CD14-positive monocyte (primary cell): ENCODE results near the gene P4HB. TPM values are rescaled to one million over a fixed set of nuclear protein-coding genes. Genes with fewer than 3 reads are reported as not detected.
A peak's percentile ranks its signal among the peaks of the same experiment; 100 is the strongest.

Experiments used
- DNase-seq, 3 donors: peaks; one replicate each; pipeline ENCODE4 v3.0.0-alpha.2; 2011 to 2022
- H2AFZ ChIP-seq: 2 replicates; pipeline ENCODE4 v1.6.0; 2012; ENCODE audit warnings: mild to moderate bottlenecking, low read depth, low read length, inconsistent platforms; ENCODE audit not compliant: insufficient read depth, poor library complexity, severe bottlenecking
- H3K27ac ChIP-seq, 2 donors: 1 replicate in 1 of 2; 2 replicates in 1 of 2; pipeline ENCODE4 v1.5.1; 2012 to 2013; ENCODE audit warnings: low read length in 2 of 2, control low read depth in 1 of 2, inconsistent platforms in 1 of 2, low read depth in 1 of 2, mild to moderate bottlenecking in 1 of 2
- H3K27me3 ChIP-seq, 2 donors: one replicate each; pipeline versions ENCODE4 v1.6.0 to v1.6.1; 2011 to 2013; ENCODE audit warnings: low read length in 2 of 2; ENCODE audit not compliant: control insufficient read depth in 2 of 2, insufficient read depth in 2 of 2
- H3K36me3 ChIP-seq, 2 donors: replicated peaks in 1 of 2; 1 replicate in 1 of 2; 2 replicates in 1 of 2; pipeline versions ENCODE4 v1.5.1 to v1.6.1; 2012 to 2013; ENCODE audit warnings: low read length in 2 of 2, control low read depth in 1 of 2, inconsistent platforms in 1 of 2, mild to moderate bottlenecking in 1 of 2; ENCODE audit not compliant: insufficient read depth in 2 of 2, control insufficient read depth in 1 of 2
- H3K4me1 ChIP-seq, 2 donors: 1 replicate in 1 of 2; 2 replicates in 1 of 2; pipeline versions ENCODE4 v1.5.1 to v1.6.1; 2012 to 2013; ENCODE audit warnings: low read length in 2 of 2, control low read depth in 1 of 2, inconsistent platforms in 1 of 2, mild to moderate bottlenecking in 1 of 2, moderate library complexity in 1 of 2; ENCODE audit not compliant: insufficient read depth in 2 of 2, control insufficient read depth in 1 of 2
- H3K4me2 ChIP-seq: replicated peaks from 2 replicates; pipeline ENCODE3; 2012; ENCODE audit warnings: low read length, moderate library complexity, mild to moderate bottlenecking; ENCODE audit not compliant: poor library complexity, severe bottlenecking; ENCODE audit errors: extremely low read depth
- H3K4me3 ChIP-seq, 3 experiments: fragments of 200-600 bp in 1 of 3; sonication (generic) in 1 of 3; replicated peaks in 1 of 3; 1 replicate in 2 of 3; 2 replicates in 1 of 3; pipeline ENCODE4 v1.5.1; 2011 to 2013; ENCODE audit warnings: low read length in 3 of 3, mild to moderate bottlenecking in 3 of 3, control low read depth in 2 of 3, low read depth in 2 of 3, inconsistent platforms in 1 of 3, moderate library complexity in 1 of 3
- H3K79me2 ChIP-seq: 2 replicates; pipeline ENCODE4 v1.6.0; 2012; ENCODE audit warnings: mild to moderate bottlenecking, control low read depth, inconsistent platforms, low read length, moderate library complexity; ENCODE audit not compliant: insufficient read depth
- H3K9ac ChIP-seq: 2 replicates; pipeline ENCODE4 v1.6.0; 2017; ENCODE audit warnings: low read length, mild to moderate bottlenecking; ENCODE audit not compliant: insufficient read depth, poor library complexity, severe bottlenecking
- H3K9me3 ChIP-seq, 2 donors: replicated peaks in 1 of 2; 1 replicate in 1 of 2; 2 replicates in 1 of 2; pipeline versions ENCODE4 v1.5.1 to v1.6.1; 2012 to 2013; ENCODE audit warnings: low read length in 2 of 2, control low read depth in 1 of 2; ENCODE audit not compliant: control insufficient read depth in 1 of 2, insufficient read depth in 1 of 2
- H4K20me1 ChIP-seq: 2 replicates; pipeline ENCODE4 v1.6.0; 2012; ENCODE audit warnings: mild to moderate bottlenecking, low read length, control low read depth, moderate library complexity; ENCODE audit not compliant: insufficient read depth
- H3K27ac Mint-ChIP-seq, 7 donors: one replicate each; pipeline ENCODE4 v1.8.0; 2020; ENCODE audit warnings: mild to moderate bottlenecking in 7 of 7, mixed read lengths in 7 of 7, moderate library complexity in 6 of 7, inconsistent platforms in 2 of 7
- H3K27me3 Mint-ChIP-seq, 3 donors: one replicate each; pipeline ENCODE4 v1.8.0; 2021 to 2022; ENCODE audit warnings: low read depth in 3 of 3, mild to moderate bottlenecking in 3 of 3, mixed read lengths in 3 of 3, moderate library complexity in 3 of 3, inconsistent platforms in 1 of 3
- H3K36me3 Mint-ChIP-seq, 2 donors: one replicate each; pipeline ENCODE4 v1.8.0; 2020; ENCODE audit warnings: mixed read lengths in 2 of 2, inconsistent platforms in 1 of 2, mild to moderate bottlenecking in 1 of 2
- H3K4me1 Mint-ChIP-seq: one replicate; pipeline ENCODE4 v1.8.0; 2020; ENCODE audit warnings: mild to moderate bottlenecking, mixed read lengths
- H3K4me3 Mint-ChIP-seq, 2 donors: one replicate each; pipeline ENCODE4 v1.8.0; 2020; ENCODE audit warnings: mild to moderate bottlenecking in 2 of 2, mixed read lengths in 2 of 2, moderate library complexity in 1 of 2
- H3K9me3 Mint-ChIP-seq, 7 donors: one replicate each; pipeline ENCODE4 v1.8.0; 2020 to 2022; ENCODE audit warnings: mixed read lengths in 7 of 7, mild to moderate bottlenecking in 6 of 7, moderate library complexity in 6 of 7, inconsistent platforms in 2 of 7
- CTCF ChIP-seq: fragments of 200-600 bp; IDR thresholded peaks from one replicate; pipeline ENCODE4 v1.8.0; 2022; ENCODE audit warnings: antibody characterized with exemption, mild to moderate bottlenecking
- WGBS: methylation state at CpG from one replicate; pipeline ENCODE4 v1.1.5; 2013; ENCODE audit warnings: missing lambda C conversion rate; ENCODE audit not compliant: insufficient coverage; 5-methylcytosine and 5-hydroxymethylcytosine counted together
- intact Hi-C, 2 donors: fragments of 100-400 bp; cut with micrococcal nuclease; formaldehyde crosslinking; loops; one replicate each; pipeline versions ENCODE4 v1.15.0 to v1.15.1; 2023
- polyA plus RNA-seq, 3 donors: library from polyadenylated mRNA; depleted of rRNA in 1 of 3; unstranded in 2 of 3; stranded (reverse) in 1 of 3; fragments of 300-500 nt in 2 of 3; fragments of >200 nt in 1 of 3; fragmentation: Illumina TruSeq in 2 of 3; gene quantifications; 1 replicate in 2 of 3; 2 replicates in 1 of 3; pipeline ENCODE4 v1.2.3, GENCODE V29; 2012 to 2021

P4HB gene
- polyA plus RNA-seq, 3 donors = 108 to 297 (median 291) TPM

- WGBS = 92% methylated on average over 17 of the region's 18 CpGs
- H3K4me1 Mint-ChIP-seq = peaks cover 39% of the 10 kb centered on the region
- Histone ChIP-seq H2AFZ (no peak overlapping the region), H3K36me3 (peaks cover 23 to 24% of the 10 kb centered on the region in 2 donors), H3K9ac (no peak overlapping the region), H3K27me3 (no peaks in the 10 kb centered on the region), H4K20me1 (peaks cover 65% of the 10 kb centered on the region), H3K79me2 (peaks cover 82% of the 10 kb centered on the region), H3K9me3 (no peaks in the 10 kb centered on the region), H3K4me1 (peaks cover 38 to 56% of the 10 kb centered on the region in 2 donors), H3K4me3 (no peak overlapping the region), H3K27ac (no peak overlapping the region), H3K4me2 (no peak overlapping the region)
- DNase-seq = no peak
- TF ChIP-seq CTCF = no peak
- H3K36me3 Mint-ChIP-seq = peaks cover 20 to 38% of the 10 kb centered on the region in 2 donors
- H3K9me3 Mint-ChIP-seq = no peaks in the 10 kb centered on the region
- H3K27ac Mint-ChIP-seq = peak overlapping the region in 4 of 7 donors; percentile 19 to 75 (median 31)
- H3K4me3 Mint-ChIP-seq = no peak overlapping the region
- peaks cover 0 to 2% (median 0%) of the 10 kb centered on the region in 3 donors for H3K27me3 Mint-ChIP-seq
- intact Hi-C loops = loop anchor here in 1 of 2 donors (10.0 kb wide), 1 partner anchor 49 kb away; the partner anchor contains the start of genes PCYT2 and SIRT7
Observed at GRCh38 chr17:81865733-81866439, 5.6 kb upstream of the P4HB start.

- H3K36me3 Mint-ChIP-seq = peaks cover 20 to 37% of the 10 kb centered on the region in 2 donors
- Histone ChIP-seq H2AFZ (no peak overlapping the region), H4K20me1 (peaks cover 62% of the 10 kb centered on the region), H3K79me2 (peaks cover 77% of the 10 kb centered on the region), H3K9ac (no peak overlapping the region), H3K9me3 (no peaks in the 10 kb centered on the region), H3K4me2 (no peak overlapping the region), H3K27me3 (no peaks in the 10 kb centered on the region), H3K4me3 (no peak overlapping the region), H3K27ac (no peak overlapping the region), H3K4me1 (peaks cover 37 to 54% of the 10 kb centered on the region in 2 donors), H3K36me3 (peaks cover 23 to 24% of the 10 kb centered on the region in 2 donors)
- H3K9me3 Mint-ChIP-seq = no peaks in the 10 kb centered on the region
- H3K4me3 Mint-ChIP-seq = no peak overlapping the region
- H3K27ac Mint-ChIP-seq = peak overlapping the region in 4 of 7 donors; percentile 19 to 75 (median 46)
- no peak for TF ChIP-seq CTCF
- 96% methylated on average over 8 of the region's 8 CpGs for WGBS
- peaks cover 0 to 3% (median 2%) of the 10 kb centered on the region in 3 donors for H3K27me3 Mint-ChIP-seq
- peaks cover 39% of the 10 kb centered on the region for H3K4me1 Mint-ChIP-seq
- intact Hi-C loops = loop anchor here in 1 of 2 donors (10.0 kb wide), 1 partner anchor 49 kb away; the partner anchor contains the start of genes PCYT2 and SIRT7
- no peak for DNase-seq
Observed at GRCh38 chr17:81865358-81865732, 5.0 kb upstream of the P4HB start.
